Motor neuron (in vitro differentiated cells): Measurements from ENCODE around the gene TMEM74B. TPM values are rescaled to one million over a fixed set of nuclear protein-coding genes. Genes with fewer than 3 reads are reported as not detected.

Source experiments
- ATAC-seq, 8 experiments: fragments of 200-7000 bp; cut with Tn5 transposase; replicated peaks in 6 of 8; 2 replicates each; pipeline ENCODE4 v1.8.0; 2021; ENCODE audit warnings: mild to moderate bottlenecking in 8 of 8, moderate library complexity in 8 of 8
- H3K27ac ChIP-seq, 2 donors: fragments of 250-450 bp; sonication (Bioruptor Pico); 2 replicates each; pipeline ENCODE4 v1.9.0; 2021; ENCODE audit warnings: antibody characterized with exemption in 2 of 2, mild to moderate bottlenecking in 2 of 2, moderate library complexity in 1 of 2
- H3K4me1 ChIP-seq, 2 donors: fragments of 250-450 bp; sonication (Bioruptor Pico); replicated peaks in 1 of 2; 2 replicates each; pipeline ENCODE4 v1.6.1; 2021; ENCODE audit warnings: antibody characterized with exemption in 2 of 2, mild to moderate bottlenecking in 2 of 2, moderate library complexity in 1 of 2
- H3K4me3 ChIP-seq, 5 donors: fragments of 250-450 bp; sonication (Bioruptor Pico); 2 replicates each; pipeline ENCODE4 v1.9.0; 2021; ENCODE audit warnings: antibody characterized with exemption in 5 of 5, mild to moderate bottlenecking in 5 of 5, moderate library complexity in 4 of 5
- WGBS, 10 experiments: fragments of 450-650 bp; shearing (Covaris generic); methylation state at CpG; one replicate each; pipeline ENCODE4 v1.0.0; 2022; 5-methylcytosine and 5-hydroxymethylcytosine counted together
- in situ Hi-C, 9 experiments: fragments of 400-800 bp; cut with MboI; loops; one replicate each; pipeline ENCODE4 v1.15.0; 2021; ENCODE audit warnings: low sequenced_read_pairs in 9 of 9, low pct_unique_long_range_greater_than_20kb in 2 of 9; ENCODE audit not compliant: unreplicated experiment in 9 of 9
- total RNA-seq, 8 experiments: library from RNA; unstranded; fragments of 300-600 nt; gene quantifications; 2 replicates each; pipeline versions ENCODE4 v1.2.3 to v1.2.4, GENCODE V29; 2022

Gene TMEM74B
- total RNA-seq, 8 experiments from 2014 or later, result 0.71 to 16.9 (median 5.9) TPM

DNA sequence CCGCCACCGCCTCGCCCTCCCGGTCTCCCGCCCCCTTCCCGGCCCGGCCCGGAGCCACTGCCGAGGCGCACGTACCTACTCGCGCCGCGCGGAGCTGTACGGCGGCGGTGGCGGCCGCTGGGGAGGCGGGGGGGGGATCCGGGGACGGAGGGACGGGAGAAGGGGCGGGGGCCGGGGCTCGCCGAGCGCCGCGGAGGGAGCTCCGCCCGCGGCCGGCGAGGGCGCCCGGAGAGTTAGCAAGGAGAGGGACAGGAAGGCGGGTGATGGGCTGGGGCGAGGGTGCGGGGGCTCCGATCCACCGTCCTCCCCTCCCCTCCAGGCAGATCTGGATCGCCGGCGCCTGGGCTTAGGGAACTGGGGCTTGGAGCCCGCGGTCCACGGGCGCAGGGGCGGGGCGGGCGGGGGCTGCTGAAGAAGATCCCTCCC, 548 bp upstream of the TMEM74B start:
- in situ Hi-C loops, result no loop called here
- Histone ChIP-seq H3K4me3 (peak overlapping the region; percentile 43 to 92 (median 67)), H3K27ac (peak overlapping the region in 1 of 2 donors; percentile 18), H3K4me1 (peaks cover 0 to 3% of the 10 kb centered on the region in 2 donors)
- peak; percentile 21 to 86 (median 74) for ATAC-seq
- WGBS, 10 experiments, result no CpG with 5 or more reads among the region's 54 CpGs

DNA sequence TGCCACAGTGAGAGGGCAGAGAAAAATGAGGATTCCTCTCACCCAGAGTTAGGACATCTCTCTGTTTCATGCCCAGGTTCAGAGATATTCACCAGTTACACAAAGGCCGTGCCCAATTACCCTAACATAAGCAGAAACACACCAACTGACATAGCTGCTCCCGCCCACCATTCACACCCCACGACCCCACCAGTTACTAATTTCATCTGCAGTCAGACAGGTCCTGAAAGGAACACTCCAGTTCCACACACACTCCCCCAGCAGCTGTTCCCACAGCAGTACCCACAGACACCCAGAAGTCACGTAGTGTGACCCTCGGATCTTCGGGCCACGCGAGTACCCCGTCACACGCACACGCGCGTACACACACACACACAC, 532 bp downstream of the TMEM74B start:
- Histone ChIP-seq H3K27ac (no peak overlapping the region), H3K4me3 (peak overlapping the region; percentile 43 to 92 (median 67)), H3K4me1 (peaks cover 0 to 3% of the 10 kb centered on the region in 2 donors)
- 12 to 100% methylated on average over 1 to 9 of the region's 13 CpGs; no CpG with 5 or more reads in 8 of the 10 experiments for WGBS, 10 experiments
- in situ Hi-C loops, result no loop called here
- no peak for ATAC-seq

DNA sequence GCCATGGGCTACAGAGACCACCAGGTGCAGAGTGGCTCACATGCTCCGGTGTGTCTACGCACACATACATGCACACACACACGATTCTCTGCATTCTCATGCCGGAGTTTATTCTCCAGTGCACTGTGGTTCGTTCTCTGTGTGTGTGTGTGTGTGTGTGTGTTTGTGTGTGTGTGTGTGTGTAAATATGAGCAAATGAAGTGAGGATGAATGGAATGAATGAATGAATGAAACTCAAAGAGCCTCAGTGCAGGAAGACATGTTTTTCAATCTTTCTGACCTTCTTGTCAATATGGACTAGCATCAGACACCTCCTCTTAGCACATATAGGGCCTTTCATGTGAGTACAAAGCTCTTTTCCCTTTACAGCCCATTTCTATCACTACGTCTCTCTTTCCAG, 1.6 kb downstream of the TMEM74B start:
- Histone ChIP-seq H3K4me3 (no peak overlapping the region), H3K27ac (no peak overlapping the region), H3K4me1 (peaks cover 0 to 3% of the 10 kb centered on the region in 2 donors)
- in situ Hi-C loops, result no loop called here
- 49 to 100% (median 93%) methylated on average over 1 to 3 of the region's 6 CpGs; no CpG with 5 or more reads in 5 of the 10 experiments for WGBS, 10 experiments
- ATAC-seq, result no peak

DNA sequence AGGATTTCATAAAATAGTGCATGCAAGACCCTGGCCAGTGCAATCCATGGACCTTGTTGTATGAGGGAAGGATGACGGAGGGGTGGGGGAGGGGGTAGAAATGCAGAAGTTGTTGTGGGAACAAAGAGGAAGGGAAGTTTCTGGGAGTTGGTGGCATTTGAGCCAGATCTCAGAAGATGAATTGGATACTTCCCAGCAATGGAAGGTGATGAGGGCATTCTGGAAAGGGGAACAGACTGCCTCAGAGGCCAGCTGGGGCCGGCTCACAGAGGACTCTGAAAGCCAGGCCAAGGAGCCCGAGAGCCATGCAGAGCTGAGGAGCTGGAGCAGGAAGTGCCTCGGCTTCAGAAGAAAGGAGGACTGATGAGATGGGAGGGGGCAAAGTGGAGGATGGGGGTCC, 2.7 kb downstream of the TMEM74B start:
- in situ Hi-C loops, result no loop called here
- Histone ChIP-seq H3K4me3 (no peak overlapping the region), H3K27ac (no peak overlapping the region), H3K4me1 (peaks cover 0 to 3% of the 10 kb centered on the region in 2 donors)
- no peak for ATAC-seq
- WGBS, 10 experiments, result 40 to 100% (median 80%) methylated on average over 1 to 2 of the region's 4 CpGs; no CpG with 5 or more reads in 4 of the 10 experiments

DNA sequence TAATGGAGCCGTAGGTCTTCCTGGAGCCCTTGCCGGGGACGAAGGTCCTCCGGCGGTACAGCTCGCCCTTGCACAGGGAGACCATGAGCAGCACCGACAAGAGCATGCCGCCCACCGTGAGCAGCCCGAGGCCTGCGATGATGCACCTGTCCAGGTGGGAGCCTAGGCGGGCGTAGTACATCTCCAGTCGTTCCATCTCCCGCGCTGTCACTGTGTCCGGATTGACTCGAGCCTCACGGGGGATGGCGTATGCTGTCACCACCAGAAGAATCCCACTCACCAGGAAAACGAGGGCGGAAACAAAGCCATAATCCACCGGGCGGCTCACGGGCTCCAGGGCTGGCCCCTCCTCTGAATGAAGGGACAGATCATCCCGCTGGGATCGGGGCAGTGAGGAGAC, 3.8 kb downstream of the TMEM74B start:
- WGBS, 10 experiments, result 75 to 100% (median 97%) methylated on average over 1 to 24 of the region's 27 CpGs; no CpG with 5 or more reads in 6 of the 10 experiments
- ATAC-seq, result no peak
- Histone ChIP-seq H3K4me3 (no peak overlapping the region), H3K4me1 (peaks cover 0 to 3% of the 10 kb centered on the region in 2 donors), H3K27ac (no peak overlapping the region)
- in situ Hi-C loops, result no loop called here

DNA sequence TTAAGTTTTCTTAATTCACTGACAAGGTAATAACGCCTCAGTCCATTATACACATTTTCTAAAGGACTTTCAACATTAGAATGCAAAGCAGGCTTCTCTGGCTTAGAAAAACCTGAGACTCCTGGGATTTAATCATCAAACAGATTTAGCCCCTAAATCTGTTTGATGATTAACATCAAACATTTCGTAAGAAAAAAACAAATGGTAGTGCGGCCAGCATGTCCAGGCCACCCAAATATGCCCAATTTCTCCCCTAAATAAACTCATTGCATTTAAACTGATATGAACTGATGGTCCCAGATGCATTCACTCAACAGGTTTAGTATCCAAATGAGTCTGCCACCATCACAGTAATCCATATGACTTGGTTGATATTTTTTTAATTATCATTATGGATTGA, 6.2 kb downstream of the TMEM74B start:
- 68 to 100% (median 92%) methylated on average over 2 to 3 of the region's 3 CpGs; no CpG with 5 or more reads in 3 of the 10 experiments for WGBS, 10 experiments
- Histone ChIP-seq H3K27ac (no peak overlapping the region), H3K4me3 (no peak overlapping the region), H3K4me1 (no peaks in the 10 kb centered on the region)
- in situ Hi-C loops, result no loop called here
- no peak for ATAC-seq

DNA sequence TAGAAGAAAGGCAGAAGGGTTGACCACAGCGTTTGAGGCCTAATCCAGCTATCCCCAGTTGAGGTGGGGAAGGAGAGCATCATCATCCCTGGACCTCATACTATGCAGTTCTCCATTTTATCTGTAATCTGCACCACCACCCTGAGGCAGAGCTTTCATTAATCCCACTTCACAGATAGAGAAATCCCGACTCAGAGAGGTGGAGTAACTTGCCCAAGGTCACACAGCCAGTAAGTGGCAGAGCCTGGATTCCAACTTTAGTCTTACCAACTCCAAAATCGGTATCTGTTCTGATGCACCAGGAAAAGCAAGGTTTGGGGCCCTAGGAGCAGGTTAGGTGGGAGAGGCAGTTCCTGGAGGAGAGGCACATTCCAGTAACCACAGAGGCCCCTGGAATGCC, 6.7 kb downstream of the TMEM74B start:
- H3K4me1 ChIP-seq, result no peaks in the 10 kb centered on the region
- no peak overlapping the region for H3K27ac ChIP-seq
- no peak for ATAC-seq
- 48 to 100% (median 83%) methylated on average over 1 to 2 of the region's 3 CpGs; no CpG with 5 or more reads in 3 of the 10 experiments for WGBS, 10 experiments
- in situ Hi-C loops, result no loop called here
- H3K4me3 ChIP-seq, result no peak overlapping the region

DNA sequence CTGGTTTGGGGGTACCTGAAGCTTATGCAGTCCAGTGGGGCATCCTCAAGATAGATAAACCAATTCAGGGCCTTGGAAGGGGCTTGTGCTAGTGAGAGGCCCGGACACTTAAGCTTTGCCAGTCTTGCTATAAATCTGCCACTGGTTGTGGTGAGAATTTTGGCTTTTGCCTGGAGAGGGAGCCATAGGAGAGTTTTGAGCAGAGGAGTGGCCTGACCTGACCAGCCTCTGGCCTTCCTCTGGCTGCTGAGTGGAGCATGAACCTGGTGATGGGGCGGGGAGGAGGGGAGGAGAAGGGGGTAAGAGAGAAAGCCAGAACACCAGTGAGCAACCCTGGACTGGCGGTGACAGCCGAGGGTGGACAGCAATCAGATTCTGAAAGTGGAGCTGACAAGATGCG, 7.1 kb downstream of the TMEM74B start:
- in situ Hi-C loops, result no loop called here
- Histone ChIP-seq H3K4me3 (no peak overlapping the region), H3K27ac (no peak overlapping the region), H3K4me1 (no peaks in the 10 kb centered on the region)
- 50 to 100% (median 100%) methylated on average over 1 of the region's 5 CpGs; no CpG with 5 or more reads in 7 of the 10 experiments for WGBS, 10 experiments
- peak in 4 of 8 experiments; percentile 23 to 56 (median 54) for ATAC-seq

DNA sequence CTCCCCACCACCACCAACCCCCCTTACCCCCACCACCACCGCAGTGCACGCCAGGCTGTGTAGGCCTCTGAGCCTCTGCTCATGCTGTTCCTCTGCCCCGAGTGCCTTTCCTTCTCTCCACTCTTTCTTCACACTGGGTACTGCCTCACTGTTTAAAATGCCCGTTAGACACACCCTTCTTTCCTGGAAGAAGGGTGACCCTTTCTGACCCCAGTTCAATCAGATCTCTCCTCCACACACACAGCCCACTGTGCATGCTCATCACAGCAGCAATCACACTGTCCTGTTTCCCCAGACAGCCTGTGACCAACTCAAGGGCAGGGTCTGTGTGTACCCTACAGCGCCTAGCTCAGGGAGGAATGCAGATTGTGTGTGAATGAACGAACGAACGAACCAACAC, 10.0 kb downstream of the TMEM74B start:
- 70 to 100% (median 97%) methylated on average over 1 to 5 of the region's 8 CpGs; no CpG with 5 or more reads in 5 of the 10 experiments for WGBS, 10 experiments
- no peaks in the 10 kb centered on the region for H3K4me1 ChIP-seq
- peak in 1 of 8 experiments; percentile 37 for ATAC-seq
- H3K4me3 ChIP-seq, result no peak overlapping the region
- in situ Hi-C loops, result no loop called here
- no peak overlapping the region for H3K27ac ChIP-seq

DNA sequence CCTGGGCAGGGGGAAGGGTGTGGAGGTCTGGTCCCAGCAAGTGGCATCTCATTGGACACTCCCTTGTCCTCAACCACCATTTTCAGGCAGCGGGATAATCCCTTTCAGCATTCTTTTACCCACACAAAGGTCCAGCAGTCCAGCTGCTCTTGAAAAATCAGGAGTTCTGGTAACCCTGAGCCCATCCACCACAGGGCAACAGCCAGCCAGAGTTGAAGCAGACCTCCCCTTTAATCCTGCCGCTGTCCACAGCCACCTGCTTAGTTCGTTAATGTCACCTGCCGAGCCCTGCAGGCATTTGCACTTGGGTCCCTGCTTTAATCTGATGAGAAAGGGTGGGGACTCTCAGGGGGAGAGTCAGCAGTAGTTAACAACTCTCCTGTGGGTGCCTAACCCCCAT, 11.1 kb downstream of the TMEM74B start:
- H3K27ac ChIP-seq, result no peak overlapping the region
- WGBS, 10 experiments, result 33 to 95% (median 67%) methylated on average over 1 to 3 of the region's 4 CpGs; no CpG with 5 or more reads in 5 of the 10 experiments
- peak in 1 of 8 experiments; percentile 37 for ATAC-seq
- no peaks in the 10 kb centered on the region for H3K4me1 ChIP-seq
- in situ Hi-C loops, result no loop called here
- H3K4me3 ChIP-seq, result no peak overlapping the region

DNA sequence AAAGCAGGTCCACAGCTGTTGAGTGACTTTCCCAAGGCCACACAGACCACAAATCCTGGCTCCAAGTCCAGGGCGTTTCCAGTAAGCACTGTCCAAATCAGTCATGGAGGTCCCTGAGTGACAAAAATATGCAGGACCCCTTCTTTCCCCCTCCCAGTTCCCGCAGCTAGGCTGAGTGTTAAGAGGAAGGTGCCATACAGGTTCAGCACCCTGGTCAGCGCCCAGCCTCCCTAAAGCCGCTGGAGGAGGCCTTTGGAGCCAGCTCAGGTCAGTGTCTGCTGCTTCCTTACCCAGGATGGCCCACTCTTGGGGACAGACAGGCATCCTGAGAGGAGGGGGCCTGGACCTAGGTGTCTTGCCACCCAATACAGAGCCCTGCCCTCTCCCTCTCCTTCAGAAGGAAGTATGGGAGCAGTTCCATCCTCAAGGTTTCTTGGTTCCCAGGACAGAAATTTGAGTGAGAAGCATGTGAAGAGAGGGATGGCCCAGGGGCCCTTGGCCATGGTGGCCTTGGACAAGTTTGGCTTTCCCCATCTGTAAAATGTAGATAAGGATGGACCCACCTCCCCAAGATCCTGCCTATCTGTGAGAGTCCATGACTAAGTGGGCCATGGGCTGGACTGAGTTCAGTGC, 13.2 kb downstream of the TMEM74B start:
- ATAC-seq, result peak in 3 of 8 experiments; percentile 20 to 33 (median 33)
- in situ Hi-C loops, result no loop called here
- WGBS, 10 experiments, result 0 to 90% (median 72%) methylated on average over 1 to 2 of the region's 4 CpGs; no CpG with 5 or more reads in 5 of the 10 experiments
- no peak overlapping the region for H3K27ac ChIP-seq
- no peaks in the 10 kb centered on the region for H3K4me1 ChIP-seq
- H3K4me3 ChIP-seq, result no peak overlapping the region

DNA sequence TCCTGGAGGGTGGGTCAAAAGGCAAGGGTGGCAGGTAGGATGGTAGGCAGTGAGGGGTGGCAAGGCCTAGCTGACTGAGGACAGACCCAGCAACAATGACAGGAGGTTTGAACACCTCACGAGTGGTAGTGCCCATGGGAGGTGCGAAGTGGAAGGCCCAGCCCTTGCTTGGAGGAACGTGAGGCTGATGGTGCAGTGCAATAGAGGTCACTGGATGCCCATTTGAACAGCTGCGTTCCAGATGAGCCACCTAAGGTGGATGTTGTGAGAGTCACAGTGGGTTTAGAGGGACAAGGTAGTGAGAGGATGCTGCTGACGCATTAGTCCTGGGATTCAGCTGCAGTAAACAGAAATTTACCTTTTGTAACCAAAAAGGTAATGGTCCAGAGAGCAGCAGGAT, 15.6 kb downstream of the TMEM74B start:
- in situ Hi-C loops, result no loop called here
- WGBS, 10 experiments, result 80 to 92% (median 85%) methylated on average over 1 to 5 of the region's 5 CpGs; no CpG with 5 or more reads in 5 of the 10 experiments

DNA sequence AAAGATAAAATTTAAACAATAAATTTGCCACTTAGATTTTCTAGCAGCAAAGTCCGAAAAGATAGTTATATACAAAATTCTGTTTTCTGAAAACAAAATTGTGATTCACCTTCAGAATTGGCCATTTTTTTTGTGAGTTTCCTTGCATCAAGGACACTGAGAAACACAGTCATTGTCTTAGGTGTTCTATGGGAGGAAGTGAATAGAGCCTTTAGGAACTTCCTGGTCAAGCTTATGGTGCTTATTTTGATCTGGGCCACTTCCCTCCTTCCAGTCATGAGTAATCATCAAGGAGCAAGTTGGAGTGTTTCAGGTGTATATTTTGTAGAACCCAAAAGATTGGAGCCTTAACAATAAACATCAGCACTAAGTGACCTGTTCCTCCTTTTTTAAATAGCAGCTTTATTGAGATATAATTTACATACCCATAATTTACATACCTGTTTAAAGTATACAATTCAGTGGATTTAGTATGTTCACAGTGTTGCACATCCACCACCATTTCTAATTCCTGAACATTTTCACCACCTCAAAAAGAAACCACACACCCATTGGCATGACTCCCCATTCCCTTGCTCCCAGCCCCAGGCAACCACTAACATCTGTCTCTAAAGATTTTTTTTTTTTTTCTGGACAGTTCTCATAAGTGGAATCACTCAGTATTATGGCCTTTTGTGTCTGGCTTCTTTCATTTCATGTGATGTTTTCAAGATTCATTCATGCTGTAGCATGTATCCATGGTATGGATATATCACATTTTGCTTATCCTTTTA, 17.6 kb downstream of the TMEM74B start:
- Histone ChIP-seq H3K27ac (no peak overlapping the region), H3K4me3 (no peak overlapping the region), H3K4me1 (no peaks in the 10 kb centered on the region)
- peak in 2 of 8 experiments; percentile 33 for ATAC-seq
- in situ Hi-C loops, result no loop called here
- WGBS, 10 experiments, result 83 to 100% (median 100%) methylated on average over 1 of the region's 1 CpG

More for the DNA sequence above, 15.6 kb downstream of the TMEM74B start:
- ATAC-seq, result no peak
- no peak overlapping the region for H3K4me3 ChIP-seq
- H3K4me1 ChIP-seq, result no peaks in the 10 kb centered on the region
- no peak overlapping the region for H3K27ac ChIP-seq
